HAP-1 (cell line): ENCODE results near the gene PLET1.

Experiments
- DNase-seq, 2 experiments: peaks; one replicate each; pipeline ENCODE4 v3.0.0-alpha.2; 2016 to 2020; ENCODE audit warnings: low spot score in 2 of 2
- H3K27me3 ChIP-seq: fragments of 250-450 bp; sonication (Bioruptor Pico); 2 replicates; pipeline ENCODE4 v1.5.1; 2020; ENCODE audit warnings: low read depth, mild to moderate bottlenecking, moderate library complexity
- H3K36me3 ChIP-seq: fragments of 250-450 bp; sonication (Bioruptor Pico); replicated peaks from 2 replicates; pipeline ENCODE4 v1.5.1; 2020; ENCODE audit warnings: mild to moderate bottlenecking
- H3K4me1 ChIP-seq: fragments of 250-450 bp; sonication (Bioruptor Pico); 2 replicates; pipeline ENCODE4 v1.5.1; 2020; ENCODE audit warnings: mild to moderate bottlenecking
- H3K4me3 ChIP-seq: fragments of 250-450 bp; sonication (Bioruptor Pico); 2 replicates; pipeline ENCODE4 v1.5.1; 2020; ENCODE audit warnings: mild to moderate bottlenecking, moderate library complexity
- H3K9me3 ChIP-seq: fragments of 250-450 bp; sonication (Bioruptor Pico); 2 replicates; pipeline ENCODE4 v1.5.1; 2020; ENCODE audit warnings: mild to moderate bottlenecking, moderate library complexity
- in situ Hi-C: fragments of 300-500 bp; cut with MboI; formaldehyde crosslinking; loops from 3 replicates; pipeline ENCODE4 v1.14.3; 2020; ENCODE audit warnings: low sequenced_read_pairs, inconsistent platforms, mixed read lengths

PLET1 gene

GRCh38 chr11:112260490-112260889 lies at the start of gene PLET1:
TSS of gene PLET1 (minus strand) at chr11:112260860. CDS start at chr11:112260589, 271 bp downstream.
- no peak within 1 kb of the TSS for H3K4me3 ChIP-seq
- H3K4me1 ChIP-seq = no peaks in the 10 kb centered on the region
- H3K36me3 ChIP-seq = no peaks in the 10 kb centered on the region
- H3K9me3 ChIP-seq = no peaks in the 10 kb centered on the region
- H3K27me3 ChIP-seq = no peaks in the 10 kb centered on the region
- no peak for DNase-seq
- in situ Hi-C loops = no loop called here

GRCh38 chr11:112310419-112310818 lies 49.8 kb upstream of the PLET1 start:
- Histone ChIP-seq H3K4me3 (no peak overlapping the region), H3K9me3 (no peaks in the 10 kb centered on the region), H3K27me3 (no peaks in the 10 kb centered on the region), H3K4me1 (no peaks in the 10 kb centered on the region), H3K36me3 (no peaks in the 10 kb centered on the region)
- in situ Hi-C loops = no loop called here
- DNase-seq = no peak

GRCh38 chr11:112308651-112309050 lies 48.0 kb upstream of the PLET1 start:
- in situ Hi-C loops = no loop called here
- H3K27me3 ChIP-seq = no peaks in the 10 kb centered on the region
- H3K4me1 ChIP-seq = no peaks in the 10 kb centered on the region
- H3K9me3 ChIP-seq = no peaks in the 10 kb centered on the region
- H3K36me3 ChIP-seq = no peaks in the 10 kb centered on the region
- DNase-seq = no peak
- H3K4me3 ChIP-seq = no peak overlapping the region

- H3K4me1 ChIP-seq = no peaks in the 10 kb centered on the region
- no peaks in the 10 kb centered on the region for H3K36me3 ChIP-seq
- in situ Hi-C loops = no loop called here
- no peak for DNase-seq
- H3K9me3 ChIP-seq = no peaks in the 10 kb centered on the region
- H3K4me3 ChIP-seq = no peak overlapping the region
- no peaks in the 10 kb centered on the region for H3K27me3 ChIP-seq
These were observed 47.0 kb upstream of the PLET1 start for GRCh38 chr11:112307616-112308015.

GRCh38 chr11:112306230-112306629 lies 45.6 kb upstream of the PLET1 start:
- no peak for DNase-seq
- Histone ChIP-seq H3K27me3 (no peaks in the 10 kb centered on the region), H3K4me1 (no peaks in the 10 kb centered on the region), H3K36me3 (no peaks in the 10 kb centered on the region), H3K9me3 (no peaks in the 10 kb centered on the region), H3K4me3 (no peak overlapping the region)
- in situ Hi-C loops = no loop called here

GRCh38 chr11:112304914-112305313 lies 44.3 kb upstream of the PLET1 start:
- H3K27me3 ChIP-seq = no peaks in the 10 kb centered on the region
- DNase-seq = no peak
- in situ Hi-C loops = no loop called here
- no peaks in the 10 kb centered on the region for H3K9me3 ChIP-seq
- H3K4me1 ChIP-seq = no peaks in the 10 kb centered on the region
- no peaks in the 10 kb centered on the region for H3K36me3 ChIP-seq
- H3K4me3 ChIP-seq = no peak overlapping the region

- Histone ChIP-seq H3K4me3 (no peak overlapping the region), H3K27me3 (no peaks in the 10 kb centered on the region), H3K9me3 (no peaks in the 10 kb centered on the region), H3K4me1 (no peaks in the 10 kb centered on the region), H3K36me3 (no peaks in the 10 kb centered on the region)
- in situ Hi-C loops = no loop called here
- no peak for DNase-seq
These were observed 43.0 kb upstream of the PLET1 start for GRCh38 chr11:112303616-112304015.

GRCh38 chr11:112302226-112302868 lies 41.7 kb upstream of the PLET1 start:
- no peak for DNase-seq
- Histone ChIP-seq H3K36me3 (no peaks in the 10 kb centered on the region), H3K4me3 (no peak overlapping the region), H3K27me3 (no peaks in the 10 kb centered on the region), H3K9me3 (no peaks in the 10 kb centered on the region), H3K4me1 (no peaks in the 10 kb centered on the region)
- in situ Hi-C loops = no loop called here

- no peak for DNase-seq
- no peaks in the 10 kb centered on the region for H3K9me3 ChIP-seq
- no peak overlapping the region for H3K4me3 ChIP-seq
- H3K4me1 ChIP-seq = no peaks in the 10 kb centered on the region
- H3K27me3 ChIP-seq = no peaks in the 10 kb centered on the region
- H3K36me3 ChIP-seq = no peaks in the 10 kb centered on the region
- in situ Hi-C loops = no loop called here
These were observed 39.6 kb upstream of the PLET1 start for GRCh38 chr11:112300094-112300786.

GRCh38 chr11:112298535-112298934 lies 37.9 kb upstream of the PLET1 start:
- in situ Hi-C loops = loop anchor here (25.0 kb wide), 1 partner anchor 264 kb away; no protein-coding TSS in a partner anchor
- H3K4me3 ChIP-seq = no peak overlapping the region
- peaks cover 4% of the 10 kb centered on the region; the same call in 1 of the 2 replicates for H3K27me3 ChIP-seq
- no peaks in the 10 kb centered on the region for H3K36me3 ChIP-seq
- DNase-seq = no peak
- no peaks in the 10 kb centered on the region for H3K4me1 ChIP-seq
- H3K9me3 ChIP-seq = no peaks in the 10 kb centered on the region

GRCh38 chr11:112297248-112297866 lies 36.7 kb upstream of the PLET1 start:
- Histone ChIP-seq H3K27me3 (peaks cover 4% of the 10 kb centered on the region; the same call in 1 of the 2 replicates), H3K4me1 (peaks cover 3% of the 10 kb centered on the region), H3K9me3 (no peaks in the 10 kb centered on the region), H3K4me3 (no peak overlapping the region), H3K36me3 (no peaks in the 10 kb centered on the region)
- DNase-seq = no peak
- in situ Hi-C loops = loop anchor here (25.0 kb wide), 1 partner anchor 265 kb away; no protein-coding TSS in a partner anchor

GRCh38 chr11:112296044-112296443 lies 35.4 kb upstream of the PLET1 start:
- in situ Hi-C loops = loop anchor here (25.0 kb wide), 1 partner anchor 266 kb away; no protein-coding TSS in a partner anchor
- Histone ChIP-seq H3K4me3 (no peak overlapping the region), H3K27me3 (peaks cover 4% of the 10 kb centered on the region; the same call in 1 of the 2 replicates), H3K9me3 (no peaks in the 10 kb centered on the region), H3K36me3 (no peaks in the 10 kb centered on the region), H3K4me1 (peaks cover 3% of the 10 kb centered on the region)
- DNase-seq = no peak

- Histone ChIP-seq H3K9me3 (no peaks in the 10 kb centered on the region), H3K36me3 (no peaks in the 10 kb centered on the region), H3K4me1 (peaks cover 6% of the 10 kb centered on the region), H3K4me3 (no peak overlapping the region), H3K27me3 (peaks cover 4% of the 10 kb centered on the region; the same call in 1 of the 2 replicates)
- in situ Hi-C loops = loop anchor here (25.0 kb wide), 1 partner anchor 267 kb away; no protein-coding TSS in a partner anchor
- no peak for DNase-seq
These were observed 34.2 kb upstream of the PLET1 start for GRCh38 chr11:112294688-112295340.
